Astrocyte (in vitro differentiated cells and primary cell): ENCODE results near the gene GUCY2D. TPM values are rescaled to one million over a fixed set of nuclear protein-coding genes. Genes with fewer than 3 reads are reported as not detected.
"Not testable (repeated sequence)": the region's sequence is repeated elsewhere in the genome, so short reads cannot be mapped to it uniquely, and the experiment has no call there.

ENCODE experiments used
- DNase-seq: peaks from one replicate; pipeline ENCODE4 v3.0.0-alpha.2; 2010; ENCODE audit warnings: low read depth
- FAIRE-seq: peaks from 2 replicates; lab custom pipeline; 2011; peaks lifted over from hg19 to GRCh38; lab: Jason Lieb, UNC
- H2AFZ ChIP-seq: 2 replicates; pipeline ENCODE4 v1.6.0; 2012; ENCODE audit warnings: low read depth, low read length, inconsistent platforms
- H3K27ac ChIP-seq: 2 replicates; pipeline ENCODE4 v1.5.1; 2011; ENCODE audit warnings: low read depth, low read length, inconsistent platforms
- H3K27me3 ChIP-seq: 2 replicates; pipeline ENCODE4 v1.6.0; 2011; ENCODE audit warnings: low read length, inconsistent platforms; ENCODE audit not compliant: insufficient read depth
- H3K36me3 ChIP-seq: 2 replicates; pipeline ENCODE4 v1.5.1; 2011; ENCODE audit warnings: low read length, inconsistent platforms; ENCODE audit not compliant: insufficient read depth
- H3K4me1 ChIP-seq: 2 replicates; pipeline ENCODE4 v1.5.1; 2011; ENCODE audit warnings: low read length, inconsistent platforms; ENCODE audit not compliant: insufficient read depth
- H3K4me2 ChIP-seq: 2 replicates; pipeline ENCODE4 v1.6.0; 2012; ENCODE audit warnings: low read length, inconsistent platforms
- H3K4me3 ChIP-seq: 2 replicates; pipeline ENCODE4 v1.5.1; 2011; ENCODE audit warnings: low read depth, mild to moderate bottlenecking, low read length, inconsistent platforms; ENCODE audit not compliant: insufficient read depth
- H3K79me2 ChIP-seq: 2 replicates; pipeline ENCODE4 v1.6.0; 2012; ENCODE audit warnings: mild to moderate bottlenecking, low read length, inconsistent platforms; ENCODE audit not compliant: insufficient read depth
- H3K9ac ChIP-seq: 2 replicates; pipeline ENCODE4 v1.6.0; 2012; ENCODE audit warnings: mild to moderate bottlenecking, low read length, inconsistent platforms
- H3K9me3 ChIP-seq: 2 replicates; pipeline ENCODE4 v1.5.1; 2012; ENCODE audit warnings: low read depth, mild to moderate bottlenecking, low read length, inconsistent platforms; ENCODE audit not compliant: insufficient read depth
- H4K20me1 ChIP-seq: 2 replicates; pipeline ENCODE4 v1.6.0; 2012; ENCODE audit warnings: low read length, inconsistent platforms; ENCODE audit not compliant: insufficient read depth
- H3K27ac Mint-ChIP-seq: one replicate; pipeline ENCODE4 v1.8.0; 2021; ENCODE audit warnings: mild to moderate bottlenecking, mixed read lengths; ENCODE audit not compliant: unreplicated experiment
- H3K27me3 Mint-ChIP-seq: one replicate; pipeline ENCODE4 v1.8.0; 2021; ENCODE audit warnings: low read depth, mixed read lengths; ENCODE audit not compliant: unreplicated experiment
- H3K36me3 Mint-ChIP-seq: one replicate; pipeline ENCODE4 v1.8.0; 2021; ENCODE audit warnings: low read depth, mixed read lengths; ENCODE audit not compliant: unreplicated experiment
- H3K4me1 Mint-ChIP-seq: one replicate; pipeline ENCODE4 v1.8.0; 2021; ENCODE audit warnings: low read depth, mixed read lengths; ENCODE audit not compliant: unreplicated experiment
- H3K4me3 Mint-ChIP-seq: one replicate; pipeline ENCODE4 v1.8.0; 2021; ENCODE audit warnings: mild to moderate bottlenecking, moderate library complexity, mixed read lengths; ENCODE audit not compliant: unreplicated experiment
- H3K9me3 Mint-ChIP-seq: one replicate; pipeline ENCODE4 v1.8.0; 2021; ENCODE audit warnings: mild to moderate bottlenecking, mixed read lengths; ENCODE audit not compliant: unreplicated experiment
- EZH2 ChIP-seq: IDR thresholded peaks from 2 replicates; pipeline ENCODE4 v1.6.1; 2012; ENCODE audit warnings: mild to moderate bottlenecking, low read length, inconsistent platforms; ENCODE audit not compliant: insufficient read depth
- total RNA-seq: library from RNA; stranded (reverse); gene quantifications from 2 replicates; pipeline ENCODE4 v1.2.1, GENCODE V29; 2021
- TF ChIP-seq, protein P1 (sequence below): IDR thresholded peaks from 2 replicates; pipeline ENCODE4 v1.5.1; 2011; ENCODE audit warnings: low read depth, mild to moderate bottlenecking, inconsistent platforms, low read length, moderate library complexity; ENCODE audit not compliant: insufficient read depth

The GUCY2D gene
- total RNA-seq, 1 donor from 2014 or later: not detected

DNA sequence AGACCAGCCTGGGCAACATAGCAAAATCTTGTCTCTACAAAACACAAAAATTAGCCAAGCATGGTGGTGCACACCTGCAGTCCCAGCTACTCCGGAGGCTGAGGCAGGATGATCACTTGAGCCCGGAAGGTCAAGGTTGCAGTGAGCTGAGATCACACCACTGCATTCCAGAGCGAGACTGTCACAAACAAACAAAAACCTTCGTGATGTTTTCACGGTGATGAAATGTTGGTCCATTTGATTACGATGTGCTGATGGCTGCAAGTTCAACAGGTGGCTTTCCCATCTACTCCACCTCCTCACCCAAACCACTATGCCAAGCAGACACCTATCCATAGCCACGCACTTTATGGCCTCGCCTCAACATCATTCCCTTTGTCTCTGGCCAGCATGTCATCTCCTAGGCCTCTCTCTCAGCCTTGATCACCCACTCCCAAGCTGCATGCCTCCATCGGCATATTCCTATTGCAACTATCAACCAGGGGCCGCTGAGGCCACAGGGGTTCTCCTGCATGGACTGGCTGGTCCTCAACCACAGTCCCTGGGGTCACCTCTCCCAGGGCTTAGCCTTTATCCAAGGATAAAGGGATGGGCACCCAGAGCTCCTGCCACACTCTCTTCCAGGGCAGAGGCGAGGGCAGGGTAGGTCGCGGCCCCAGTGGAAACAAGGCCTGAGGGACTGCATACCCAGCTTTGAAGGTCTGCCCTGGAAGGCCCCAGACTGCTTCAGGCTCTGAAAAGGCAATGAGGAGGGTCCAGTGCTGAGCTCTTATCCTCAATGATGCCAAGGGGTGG, 19.3 kb downstream of the GUCY2D start:
- H3K79me2 ChIP-seq: no peaks in the 10 kb centered on the region
- TF ChIP-seq EZH2: no peak
- TF ChIP-seq, protein P1, sequence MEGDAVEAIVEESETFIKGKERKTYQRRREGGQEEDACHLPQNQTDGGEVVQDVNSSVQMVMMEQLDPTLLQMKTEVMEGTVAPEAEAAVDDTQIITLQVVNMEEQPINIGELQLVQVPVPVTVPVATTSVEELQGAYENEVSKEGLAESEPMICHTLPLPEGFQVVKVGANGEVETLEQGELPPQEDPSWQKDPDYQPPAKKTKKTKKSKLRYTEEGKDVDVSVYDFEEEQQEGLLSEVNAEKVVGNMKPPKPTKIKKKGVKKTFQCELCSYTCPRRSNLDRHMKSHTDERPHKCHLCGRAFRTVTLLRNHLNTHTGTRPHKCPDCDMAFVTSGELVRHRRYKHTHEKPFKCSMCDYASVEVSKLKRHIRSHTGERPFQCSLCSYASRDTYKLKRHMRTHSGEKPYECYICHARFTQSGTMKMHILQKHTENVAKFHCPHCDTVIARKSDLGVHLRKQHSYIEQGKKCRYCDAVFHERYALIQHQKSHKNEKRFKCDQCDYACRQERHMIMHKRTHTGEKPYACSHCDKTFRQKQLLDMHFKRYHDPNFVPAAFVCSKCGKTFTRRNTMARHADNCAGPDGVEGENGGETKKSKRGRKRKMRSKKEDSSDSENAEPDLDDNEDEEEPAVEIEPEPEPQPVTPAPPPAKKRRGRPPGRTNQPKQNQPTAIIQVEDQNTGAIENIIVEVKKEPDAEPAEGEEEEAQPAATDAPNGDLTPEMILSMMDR: no peak

DNA sequence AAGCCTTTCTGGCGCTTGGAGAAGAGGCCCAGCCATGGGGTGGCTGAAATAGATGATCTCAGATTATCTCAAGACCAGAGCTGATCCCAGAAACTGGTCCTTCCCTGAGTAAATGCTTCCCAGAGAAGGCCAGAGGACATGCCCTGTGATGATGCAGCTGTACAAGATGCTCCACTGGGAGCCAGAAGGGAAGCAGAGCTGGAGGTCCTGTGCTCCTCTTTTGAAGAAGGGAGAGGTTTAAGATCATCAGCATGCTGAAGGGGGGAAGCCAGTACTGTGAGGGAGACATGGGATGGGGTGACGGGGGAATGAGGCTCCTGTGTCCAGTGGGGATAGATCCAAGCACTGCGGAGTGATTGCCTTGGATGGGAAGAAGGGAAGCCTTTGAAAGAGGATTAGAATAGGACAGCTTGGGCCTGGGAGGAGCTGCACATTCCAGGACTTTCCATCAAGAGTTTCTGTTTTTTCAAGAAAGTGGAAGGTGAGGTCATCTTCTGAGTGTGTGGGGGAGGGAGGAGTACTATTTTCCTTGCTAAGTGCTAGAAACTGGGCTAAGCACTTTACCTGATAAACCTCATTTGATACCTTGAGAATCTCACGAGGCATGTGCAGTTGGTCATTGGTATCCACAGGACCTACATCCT, 20.1 kb downstream of the GUCY2D start:
- H3K9me3 Mint-ChIP-seq: no peaks in the 10 kb centered on the region
- Histone ChIP-seq H3K4me3 (no peak overlapping the region), H3K36me3 (no peaks in the 10 kb centered on the region), H4K20me1 (no peaks in the 10 kb centered on the region), H2AFZ (peak overlapping the region; percentile 28), H3K4me1 (no peaks in the 10 kb centered on the region), H3K9me3 (no peaks in the 10 kb centered on the region), H3K79me2 (no peaks in the 10 kb centered on the region), H3K27me3 (peaks cover 9% of the 10 kb centered on the region), H3K9ac (no peak overlapping the region), H3K4me2 (no peak overlapping the region), H3K27ac (no peak overlapping the region)
- DNase-seq (no peak), FAIRE-seq (no peak)
- H3K36me3 Mint-ChIP-seq: no peaks in the 10 kb centered on the region
- H3K4me3 Mint-ChIP-seq: peak overlapping the region; percentile 60
- H3K27ac Mint-ChIP-seq: peak overlapping the region; percentile 10
- peaks cover 30% of the 10 kb centered on the region for H3K4me1 Mint-ChIP-seq
- H3K27me3 Mint-ChIP-seq: peaks cover 14% of the 10 kb centered on the region
- TF ChIP-seq, protein P1: no peak
- TF ChIP-seq EZH2: no peak

More for the DNA sequence above, 19.3 kb downstream of the GUCY2D start:
- Histone ChIP-seq H3K36me3 (no peaks in the 10 kb centered on the region), H3K9ac (no peak overlapping the region), H3K9me3 (no peaks in the 10 kb centered on the region), H3K27ac (no peak overlapping the region), H2AFZ (no peak overlapping the region), H3K4me2 (no peak overlapping the region), H4K20me1 (no peaks in the 10 kb centered on the region), H3K4me3 (no peak overlapping the region), H3K4me1 (no peaks in the 10 kb centered on the region), H3K27me3 (peaks cover 5% of the 10 kb centered on the region)
- Mint-ChIP-seq H3K9me3 (no peaks in the 10 kb centered on the region), H3K36me3 (no peaks in the 10 kb centered on the region), H3K4me1 (peaks cover 30% of the 10 kb centered on the region), H3K27ac (peak overlapping the region; percentile 38), H3K27me3 (peaks cover 10% of the 10 kb centered on the region), H3K4me3 (no peak overlapping the region)
- FAIRE-seq: no peak
- DNase-seq: no peak

DNA sequence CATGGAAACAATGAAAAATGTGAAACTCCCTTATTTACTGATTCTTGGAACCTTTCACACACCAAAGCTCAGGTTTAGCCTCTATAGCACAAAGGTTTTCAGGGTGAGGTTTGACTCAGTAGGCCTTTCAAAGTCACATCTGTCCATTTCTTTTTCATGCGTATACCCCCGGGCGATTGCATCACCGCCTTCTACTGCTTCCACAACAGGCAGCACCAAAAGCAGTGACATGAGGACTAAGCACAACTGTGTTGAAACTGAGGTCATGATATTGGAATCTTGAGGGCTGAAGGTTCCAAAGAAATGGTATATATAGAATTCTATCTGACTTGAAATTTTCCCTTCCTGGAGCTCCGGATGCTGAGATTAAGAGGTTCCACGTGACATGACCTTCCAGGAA, 21.7 kb downstream of the GUCY2D start:
- H3K27ac Mint-ChIP-seq, DNase-seq, H3K9me3 Mint-ChIP-seq, H3K36me3 ChIP-seq, H3K36me3 Mint-ChIP-seq, H3K27ac ChIP-seq, H4K20me1 ChIP-seq, H2AFZ ChIP-seq, H3K9me3 ChIP-seq, H3K4me3 Mint-ChIP-seq, H3K4me3 ChIP-seq, FAIRE-seq, H3K4me2 ChIP-seq, H3K9ac ChIP-seq, H3K4me1 ChIP-seq, H3K79me2 ChIP-seq: not testable (repeated sequence)
- Mint-ChIP-seq H3K27me3 (peaks cover 25% of the 10 kb centered on the region), H3K4me1 (peaks cover 21% of the 10 kb centered on the region)
- H3K27me3 ChIP-seq: peaks cover 23% of the 10 kb centered on the region
